GM18526 (cell line): ENCODE results near the gene FBLN5.

Source experiments
- POLR2A ChIP-seq: IDR thresholded peaks from 3 replicates; pipeline ENCODE4 v1.6.1; 2011; ENCODE audit not compliant: insufficient read length; ENCODE audit errors: extremely low read depth

Gene FBLN5

DNA sequence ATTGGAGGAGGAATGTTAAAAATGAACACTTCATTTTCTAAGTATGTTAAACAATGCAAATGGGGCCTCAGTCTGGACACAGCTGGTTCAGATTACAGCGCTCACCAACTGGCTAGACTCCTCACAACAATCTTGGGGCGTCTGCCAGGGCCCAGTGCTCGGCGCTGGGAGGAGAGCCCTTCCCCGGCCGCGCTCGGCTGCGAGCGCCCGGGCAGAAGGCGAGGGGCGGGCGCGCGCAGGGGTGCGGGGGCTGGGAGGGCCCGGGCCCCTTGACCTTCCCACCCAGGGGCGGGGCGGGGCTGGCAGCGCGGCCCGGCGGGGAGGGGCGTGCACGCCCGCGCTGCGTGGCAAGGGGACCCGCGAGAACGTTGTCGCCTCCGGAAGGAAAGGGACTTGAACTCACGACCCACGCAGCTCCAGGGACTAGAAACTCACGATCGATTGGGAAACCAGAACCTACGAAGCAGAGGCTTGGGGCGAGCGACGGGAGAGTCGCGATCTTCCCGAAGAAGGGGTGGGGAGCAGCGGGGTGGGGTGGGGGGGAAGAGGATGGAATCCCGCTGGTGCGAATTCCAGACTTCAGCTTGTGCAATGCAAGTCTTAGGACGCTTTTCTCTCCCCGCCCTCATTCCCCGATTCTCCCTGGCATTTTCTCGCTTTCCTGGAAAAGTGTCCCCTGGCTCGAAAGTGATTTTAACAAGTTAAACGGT, at the start of gene FBLN5:
Gene FBLN5, minus strand, starts transcription at position 220 of the 710 bp plus-strand sequence. CDS start 465 bp downstream, outside the sequence.
- TF ChIP-seq POLR2A: no peak

GRCh38 chr14:91996948-91997371, 49.5 kb upstream of the FBLN5 start:
- no peak for TF ChIP-seq POLR2A

GRCh38 chr14:91987192-91987591, 39.7 kb upstream of the FBLN5 start:
- TF ChIP-seq POLR2A: no peak

GRCh38 chr14:91985521-91986255, 38.2 kb upstream of the FBLN5 start:
- TF ChIP-seq POLR2A: no peak

GRCh38 chr14:91985008-91985407, 37.5 kb upstream of the FBLN5 start:
- no peak for TF ChIP-seq POLR2A

DNA sequence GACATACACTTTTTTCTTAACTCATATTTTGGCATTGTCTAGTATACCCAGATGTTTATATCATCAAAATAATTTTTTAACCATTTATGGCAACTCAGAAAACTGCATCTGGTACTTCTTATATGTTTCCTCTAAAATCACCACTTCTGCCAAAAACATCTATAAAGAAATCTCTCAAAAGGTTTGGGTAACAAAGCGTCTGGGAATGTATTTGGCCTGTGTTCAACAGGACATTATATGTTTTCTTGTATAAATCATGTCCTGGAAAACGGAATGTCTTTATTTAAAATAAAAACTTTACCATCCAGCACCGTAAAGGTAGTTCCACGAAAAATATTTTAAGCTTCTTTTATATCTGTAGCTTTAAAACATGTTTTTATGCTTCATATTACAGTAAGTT, 36.1 kb upstream of the FBLN5 start:
- no peak for TF ChIP-seq POLR2A

DNA sequence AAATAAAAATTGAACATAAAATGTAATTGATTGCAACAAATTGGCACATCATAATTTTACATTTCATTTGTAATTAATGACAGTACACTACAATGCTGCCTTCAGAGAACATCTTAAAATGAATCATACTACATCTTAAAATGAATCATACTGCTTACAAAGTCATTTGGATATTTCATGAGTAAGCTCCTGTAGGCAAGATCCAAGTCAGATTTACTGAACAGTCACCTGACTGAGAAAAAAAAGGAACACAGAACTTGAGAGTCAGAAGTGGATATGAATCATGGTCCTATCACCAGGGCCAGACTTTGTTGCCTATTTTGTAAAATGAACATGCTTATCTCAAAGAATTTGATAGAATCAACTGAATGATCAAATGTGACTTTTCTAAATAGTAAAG, 32.7 kb upstream of the FBLN5 start:
- no peak for TF ChIP-seq POLR2A

DNA sequence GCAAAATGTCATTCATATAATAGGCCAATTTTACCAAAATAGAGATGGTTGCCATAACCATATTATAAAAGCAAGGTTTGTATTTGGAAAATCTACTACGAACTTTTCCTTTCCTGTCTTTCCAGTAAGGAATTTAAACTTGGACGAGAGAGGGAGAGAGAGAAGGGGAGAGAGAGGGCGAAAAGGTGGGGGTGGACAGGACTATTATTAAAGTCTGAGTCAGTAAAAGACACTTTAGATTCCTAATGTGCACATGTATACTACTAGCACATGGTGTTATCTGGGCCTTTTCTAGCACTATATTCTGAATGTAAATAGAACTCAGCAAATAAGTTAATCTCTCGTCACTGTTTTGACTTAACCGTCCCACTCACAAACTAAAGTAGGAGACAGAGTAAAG, 30.4 kb upstream of the FBLN5 start:
- TF ChIP-seq POLR2A: no peak

DNA sequence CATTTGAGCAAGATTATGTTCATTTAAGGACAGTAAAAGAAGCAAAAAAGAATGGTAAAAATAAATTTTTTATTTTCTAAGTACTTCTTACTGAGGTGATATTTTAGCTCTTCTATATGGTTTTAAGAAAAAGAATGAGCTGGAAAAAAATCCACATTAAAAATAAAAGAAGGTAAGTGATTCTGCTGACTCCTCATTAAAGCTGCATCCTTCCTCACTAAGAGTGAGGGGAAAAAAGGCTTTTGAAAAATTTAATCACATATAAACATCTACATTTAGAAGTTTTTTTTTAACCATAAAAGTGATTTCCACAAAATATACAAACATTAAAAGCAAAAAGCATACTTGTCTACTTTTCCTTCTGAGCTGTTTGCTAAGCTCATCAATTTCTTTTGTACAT, 28.3 kb upstream of the FBLN5 start:
- no peak for TF ChIP-seq POLR2A

- no peak for TF ChIP-seq POLR2A
Observed at GRCh38 chr14:91971188-91971778, 23.8 kb upstream of the FBLN5 start.

GRCh38 chr14:91968280-91968679, 20.8 kb upstream of the FBLN5 start:
- no peak for TF ChIP-seq POLR2A

GRCh38 chr14:91964724-91965123, 17.2 kb upstream of the FBLN5 start:
- TF ChIP-seq POLR2A: no peak

DNA sequence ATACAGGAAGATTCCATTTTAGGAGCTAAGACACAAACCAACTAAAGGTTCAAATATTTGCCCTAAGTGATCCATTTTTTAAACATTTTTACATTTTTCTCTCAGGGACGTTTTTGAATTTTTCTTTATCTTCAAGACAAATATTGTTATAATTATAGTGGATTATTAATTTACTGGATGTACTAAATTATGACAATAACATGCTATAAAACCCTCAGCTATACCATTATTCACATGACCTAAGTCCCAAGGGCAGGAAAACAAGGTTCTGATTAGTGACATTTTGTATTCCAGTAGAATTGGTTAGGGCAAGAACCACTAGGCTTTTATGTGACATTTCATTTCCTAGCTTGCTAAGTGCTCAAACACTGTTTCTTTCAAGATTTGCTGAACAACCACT, 16.5 kb upstream of the FBLN5 start:
- no peak for TF ChIP-seq POLR2A

DNA sequence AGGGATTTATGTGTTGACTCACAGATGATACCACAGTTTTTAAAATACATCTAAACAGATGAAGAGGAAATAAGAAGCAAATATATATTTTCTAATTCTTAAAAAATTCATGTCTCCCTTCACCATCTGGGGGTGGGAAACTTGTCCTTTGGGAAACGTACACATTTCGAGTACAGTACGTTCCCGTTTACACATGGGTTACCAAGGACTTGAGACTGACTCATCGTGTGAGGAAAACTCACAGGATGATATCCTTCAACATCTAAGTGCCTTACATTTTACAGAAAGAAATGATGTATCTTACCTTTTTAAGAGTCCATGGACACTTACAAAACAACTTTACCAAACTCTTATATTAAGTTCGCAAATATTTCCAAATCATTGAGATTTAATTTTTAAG, 16.0 kb upstream of the FBLN5 start:
- no peak for TF ChIP-seq POLR2A

DNA sequence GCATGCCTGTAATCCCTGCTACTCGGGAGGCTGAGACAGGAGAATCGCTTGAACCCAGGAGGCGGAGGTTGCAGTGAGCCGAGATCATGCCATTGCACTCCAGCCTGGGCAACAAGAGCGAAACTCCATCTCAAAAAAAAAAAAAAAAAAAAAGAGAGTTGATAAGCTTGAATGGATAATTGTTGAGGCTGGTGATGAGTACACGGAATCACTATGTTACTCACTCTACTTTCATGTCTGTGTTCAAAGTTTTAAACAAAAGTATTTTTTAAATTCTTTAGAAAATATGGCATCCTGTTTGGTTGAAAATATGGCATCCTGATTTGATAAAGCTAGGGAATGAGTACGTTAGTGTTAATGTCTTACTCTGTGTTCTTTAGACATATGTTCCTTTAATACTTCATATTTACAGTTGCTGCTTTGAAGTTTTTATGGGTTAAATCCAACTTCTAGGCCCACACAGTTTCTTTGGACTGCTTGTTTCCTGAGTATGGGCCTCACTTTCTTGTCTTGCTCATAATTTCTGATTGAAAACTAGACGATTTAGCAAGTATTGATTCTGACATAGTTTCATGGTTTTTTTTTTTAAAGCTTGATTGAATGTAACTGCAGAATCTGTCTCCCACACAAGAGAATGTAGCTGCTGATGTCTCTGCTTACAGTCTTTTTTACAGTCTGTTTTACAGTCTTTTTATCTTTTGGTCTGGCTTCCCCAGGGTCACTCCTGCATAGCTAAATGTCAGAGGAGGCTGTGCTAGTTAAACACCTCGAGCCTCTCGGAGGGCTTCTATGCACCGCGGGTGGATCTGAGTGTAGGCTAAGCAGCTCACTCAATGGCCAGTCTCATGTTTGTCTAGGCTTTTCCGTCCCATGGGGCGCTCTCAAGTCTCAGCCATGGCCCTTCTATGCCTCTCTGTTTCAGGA, 14.1 kb upstream of the FBLN5 start:
- TF ChIP-seq POLR2A: no peak
